ENCODE results near the gene EPHB1.
"Not testable (repeated sequence)": the region's sequence is repeated elsewhere in the genome, so short reads cannot be mapped to it uniquely, and the experiment has no call there.

EPHB1 gene

DNA sequence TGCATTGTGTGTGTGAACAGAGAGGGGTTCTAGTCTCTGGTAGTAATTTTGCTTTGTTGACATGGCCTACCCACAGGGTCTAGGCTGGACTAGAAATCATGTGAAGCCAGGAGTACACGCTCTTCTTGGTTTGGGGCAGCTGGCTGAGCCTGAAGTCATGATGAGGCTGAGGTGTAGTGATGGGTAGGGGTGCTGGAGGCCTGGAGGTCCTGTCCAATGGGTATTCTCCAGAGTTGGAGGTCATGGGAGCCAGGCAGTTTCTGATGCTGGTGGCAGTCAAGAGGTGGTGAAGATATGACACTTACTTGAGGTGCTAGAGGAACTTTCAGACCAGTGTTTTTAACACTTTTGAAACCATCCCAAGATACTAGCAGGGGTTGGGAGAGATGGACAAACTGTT lies 18.5 kb upstream of the EPHB1 start:
- TF ChIP-seq, protein P1, sequence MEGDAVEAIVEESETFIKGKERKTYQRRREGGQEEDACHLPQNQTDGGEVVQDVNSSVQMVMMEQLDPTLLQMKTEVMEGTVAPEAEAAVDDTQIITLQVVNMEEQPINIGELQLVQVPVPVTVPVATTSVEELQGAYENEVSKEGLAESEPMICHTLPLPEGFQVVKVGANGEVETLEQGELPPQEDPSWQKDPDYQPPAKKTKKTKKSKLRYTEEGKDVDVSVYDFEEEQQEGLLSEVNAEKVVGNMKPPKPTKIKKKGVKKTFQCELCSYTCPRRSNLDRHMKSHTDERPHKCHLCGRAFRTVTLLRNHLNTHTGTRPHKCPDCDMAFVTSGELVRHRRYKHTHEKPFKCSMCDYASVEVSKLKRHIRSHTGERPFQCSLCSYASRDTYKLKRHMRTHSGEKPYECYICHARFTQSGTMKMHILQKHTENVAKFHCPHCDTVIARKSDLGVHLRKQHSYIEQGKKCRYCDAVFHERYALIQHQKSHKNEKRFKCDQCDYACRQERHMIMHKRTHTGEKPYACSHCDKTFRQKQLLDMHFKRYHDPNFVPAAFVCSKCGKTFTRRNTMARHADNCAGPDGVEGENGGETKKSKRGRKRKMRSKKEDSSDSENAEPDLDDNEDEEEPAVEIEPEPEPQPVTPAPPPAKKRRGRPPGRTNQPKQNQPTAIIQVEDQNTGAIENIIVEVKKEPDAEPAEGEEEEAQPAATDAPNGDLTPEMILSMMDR (IDR thresholded peaks at IDR 0.05; ENCODE audit: extremely low read depth, missing control alignments), result no peak

DNA sequence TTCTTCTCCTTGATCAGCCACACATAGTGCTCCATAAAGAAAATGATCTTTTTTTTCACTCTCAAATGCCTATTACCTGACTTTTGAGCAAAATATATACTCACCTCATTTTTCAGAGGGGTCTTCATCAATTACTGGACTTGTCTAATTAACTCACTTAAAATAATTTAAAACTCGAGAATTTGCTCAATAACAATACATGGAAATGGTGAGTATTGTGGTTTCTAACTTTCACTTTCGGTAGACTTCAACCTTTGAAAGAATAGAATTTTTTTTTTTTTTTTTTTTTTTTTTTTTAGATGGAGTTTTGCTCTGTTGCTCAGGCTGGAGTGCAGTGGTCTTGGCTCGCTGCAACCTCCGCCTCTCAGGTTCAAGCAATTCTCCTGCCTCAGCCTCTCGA lies 17.7 kb upstream of the EPHB1 start:
- TF ChIP-seq, protein P1 (IDR thresholded peaks at IDR 0.05; ENCODE audit: extremely low read depth, missing control alignments), result no peak
- no peak for DNase-seq (ENCODE audit: low spot score)

More for the DNA sequence above, 18.5 kb upstream of the EPHB1 start:
- DNase-seq (ENCODE audit: low spot score), result no peak

DNA sequence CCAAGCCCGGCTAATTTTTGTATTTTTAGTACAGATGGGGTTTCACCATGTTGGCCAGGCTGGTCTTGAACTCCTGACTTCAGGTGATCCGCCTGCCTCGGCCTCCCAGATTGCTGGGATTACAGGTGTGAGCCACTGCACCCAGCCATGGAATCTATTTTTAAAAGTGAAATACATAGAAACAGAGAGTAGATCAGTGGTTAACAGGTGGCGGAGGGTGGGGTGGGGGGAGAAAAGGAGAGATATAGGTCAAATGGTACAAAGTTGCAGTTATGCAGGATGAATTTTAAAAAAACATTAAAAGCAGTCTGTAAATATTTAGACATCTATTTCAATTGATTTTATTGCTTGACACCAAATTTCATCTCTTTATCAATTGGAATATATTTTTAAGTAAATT lies 6.8 kb upstream of the EPHB1 start:
- DNase-seq (ENCODE audit: low spot score), result not testable (repeated sequence)

DNA sequence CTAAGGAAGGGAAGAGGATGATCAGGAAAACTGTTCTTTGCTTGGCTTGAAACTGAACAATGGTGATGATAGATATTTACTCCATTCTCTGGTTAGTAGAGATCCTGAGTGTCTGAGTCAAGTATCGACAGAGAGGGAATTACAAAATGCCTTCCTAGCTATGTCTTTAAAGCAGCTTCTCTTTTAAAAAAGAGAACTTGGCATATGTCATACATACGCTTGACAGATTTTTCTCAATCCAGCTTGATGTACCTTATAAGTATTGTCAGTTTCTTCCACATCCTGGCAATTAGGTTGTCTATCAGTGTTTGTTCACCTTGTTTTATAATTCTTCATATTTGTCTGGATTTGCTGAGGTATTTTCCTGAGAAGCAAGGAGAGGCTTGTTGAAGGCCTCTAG lies 5.0 kb upstream of the EPHB1 start:
- no peak for DNase-seq (ENCODE audit: low spot score)
- TF ChIP-seq, protein P1 (IDR thresholded peaks at IDR 0.05; ENCODE audit: extremely low read depth, missing control alignments), result no peak

DNA sequence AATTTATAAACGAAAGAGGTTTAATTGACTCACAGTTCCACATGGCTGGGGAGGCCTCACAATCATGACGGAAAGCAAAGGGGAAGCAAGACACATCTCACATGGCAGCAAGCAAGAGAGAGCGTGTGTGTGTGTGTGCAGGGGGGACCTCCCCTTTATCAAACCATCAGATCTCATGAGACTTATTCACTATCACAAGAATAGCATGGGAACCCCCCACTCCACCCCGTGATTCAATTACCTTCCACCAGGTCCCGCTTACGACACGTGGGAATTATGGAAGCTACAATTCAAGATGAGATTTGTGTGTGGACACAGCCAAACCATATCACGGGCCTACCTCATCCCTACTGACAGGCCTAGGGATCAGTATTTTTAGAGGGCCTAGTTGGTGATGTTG lies 3.1 kb upstream of the EPHB1 start:
- no peak for DNase-seq (ENCODE audit: low spot score)
- TF ChIP-seq, protein P1 (IDR thresholded peaks at IDR 0.05; ENCODE audit: extremely low read depth, missing control alignments), result no peak

DNA sequence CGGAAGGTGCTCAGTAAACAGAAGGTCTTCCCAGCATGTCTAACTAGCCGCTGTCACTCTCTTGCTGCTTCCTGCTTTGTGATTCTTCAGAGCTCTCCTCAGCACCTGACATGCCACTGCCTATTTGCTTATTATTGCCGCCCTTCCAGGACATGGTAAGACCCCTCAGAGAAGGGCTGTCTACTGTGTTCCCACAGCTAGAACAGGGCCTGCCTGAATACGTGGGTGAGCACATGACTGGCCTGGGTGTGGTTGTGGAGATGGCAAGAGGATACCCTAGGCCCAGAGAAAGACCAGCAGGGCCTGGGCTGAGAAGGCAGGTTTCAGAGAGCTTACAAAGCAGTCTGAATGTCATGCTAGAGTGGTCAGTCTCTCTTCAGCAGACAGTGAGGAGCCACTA lies 2.4 kb upstream of the EPHB1 start:
- DNase-seq (ENCODE audit: low spot score), result no peak
- TF ChIP-seq, protein P1 (IDR thresholded peaks at IDR 0.05; ENCODE audit: extremely low read depth, missing control alignments), result no peak

DNA sequence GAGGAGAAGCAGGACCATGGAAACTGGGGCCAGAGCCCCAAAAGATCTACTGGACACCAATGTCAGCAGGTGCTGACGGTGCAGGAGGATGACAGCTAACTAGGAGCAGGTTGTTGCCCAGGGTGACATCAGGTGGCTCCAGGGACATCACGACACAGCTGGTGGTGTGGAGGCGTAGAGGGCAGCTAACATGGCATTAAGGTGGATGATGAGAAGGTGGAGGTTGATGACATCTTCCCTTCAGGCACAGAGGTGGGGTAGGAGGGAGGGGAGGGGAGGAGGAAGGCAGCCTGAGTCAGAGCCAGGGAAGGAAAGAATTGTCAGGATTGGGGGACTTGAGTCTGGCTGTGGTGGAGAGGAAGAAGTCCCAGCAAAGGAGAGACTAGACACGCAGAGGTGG lies 1.5 kb upstream of the EPHB1 start:
- TF ChIP-seq, protein P1 (IDR thresholded peaks at IDR 0.05; ENCODE audit: extremely low read depth, missing control alignments), result no peak
- DNase-seq (ENCODE audit: low spot score), result no peak

DNA sequence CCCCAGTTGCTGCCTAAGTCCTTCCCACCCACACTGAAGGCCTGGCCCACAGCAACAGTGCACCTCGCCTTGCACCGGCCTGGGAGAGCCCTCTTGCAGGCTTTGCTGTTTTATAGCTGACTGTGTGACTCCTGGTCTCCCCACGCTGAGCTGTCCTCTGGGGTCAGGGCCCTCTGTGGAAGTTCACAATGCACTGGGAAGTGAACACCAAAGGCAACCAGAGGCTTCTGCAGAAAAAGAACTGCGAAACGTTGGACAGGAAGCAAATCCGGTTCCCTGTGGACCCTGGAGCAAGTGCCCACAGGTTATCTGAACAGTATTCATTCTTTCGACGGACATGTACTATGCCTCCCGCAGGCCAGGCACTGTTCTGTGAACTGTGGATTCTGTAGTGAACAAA lies 737 bp upstream of the EPHB1 start:
- DNase-seq (ENCODE audit: low spot score), result no peak
- TF ChIP-seq, protein P1 (IDR thresholded peaks at IDR 0.05; ENCODE audit: extremely low read depth, missing control alignments), result no peak

Measured in GM20000 (cell line).